OCI-M2 (cell line): ENCODE measurements around the gene ZDHHC11B.
"Not testable (repeated sequence)": the region's sequence is repeated elsewhere in the genome, so short reads cannot be mapped to it uniquely, and the experiment has no call there.

ENCODE experiments used
- DNase-seq: peaks from one replicate; lab custom pipeline; 2025; ENCODE audit not compliant: unreplicated experiment; lab: John Stamatoyannopoulos, UW

ZDHHC11B gene

GRCh38 chr5:784428-785177 lies at the start of gene ZDHHC11B:
Gene ZDHHC11B (minus strand): TSS chr5:784729. CDS start chr5:766919, 17,810 bp downstream.
- not testable (repeated sequence) for DNase-seq

- not testable (repeated sequence) for DNase-seq
Observed at GRCh38 chr5:834013-834412, 49.5 kb upstream of the ZDHHC11B start.

- DNase-seq, result not testable (repeated sequence)
Observed at GRCh38 chr5:828194-828593, 43.7 kb upstream of the ZDHHC11B start.

- not testable (repeated sequence) for DNase-seq
Observed at GRCh38 chr5:825544-825943, 41.0 kb upstream of the ZDHHC11B start.

- DNase-seq, result no peak
Observed at GRCh38 chr5:821504-821903, 37.0 kb upstream of the ZDHHC11B start.

GRCh38 chr5:820245-820644 lies 35.7 kb upstream of the ZDHHC11B start:
- no peak for DNase-seq

GRCh38 chr5:819078-819477 lies 34.5 kb upstream of the ZDHHC11B start:
- no peak for DNase-seq

- no peak for DNase-seq
Observed at GRCh38 chr5:816176-816575, 31.6 kb upstream of the ZDHHC11B start.

- no peak for DNase-seq
Observed at GRCh38 chr5:815449-815848, 30.9 kb upstream of the ZDHHC11B start.

GRCh38 chr5:813575-813974 lies 29.0 kb upstream of the ZDHHC11B start:
- not testable (repeated sequence) for DNase-seq

- DNase-seq, result not testable (repeated sequence)
Observed at GRCh38 chr5:811384-811783, 26.9 kb upstream of the ZDHHC11B start.

GRCh38 chr5:807719-808514 lies 23.4 kb upstream of the ZDHHC11B start:
- not testable (repeated sequence) for DNase-seq

GRCh38 chr5:801472-801871 lies 16.9 kb upstream of the ZDHHC11B start:
- no peak for DNase-seq

GRCh38 chr5:801055-801454 lies 16.5 kb upstream of the ZDHHC11B start:
- DNase-seq, result not testable (repeated sequence)

GRCh38 chr5:798505-799138 lies 14.1 kb upstream of the ZDHHC11B start:
- not testable (repeated sequence) for DNase-seq

GRCh38 chr5:797986-798385 lies 13.5 kb upstream of the ZDHHC11B start:
- not testable (repeated sequence) for DNase-seq

GRCh38 chr5:795873-796272 lies 11.3 kb upstream of the ZDHHC11B start:
- DNase-seq, result not testable (repeated sequence)

- not testable (repeated sequence) for DNase-seq
Observed at GRCh38 chr5:794948-795347, 10.4 kb upstream of the ZDHHC11B start.

- not testable (repeated sequence) for DNase-seq
Observed at GRCh38 chr5:788703-789102, 4.2 kb upstream of the ZDHHC11B start.

GRCh38 chr5:787857-788233 lies 3.3 kb upstream of the ZDHHC11B start:
- DNase-seq, result not testable (repeated sequence)

GRCh38 chr5:787224-787856 lies 2.8 kb upstream of the ZDHHC11B start:
- DNase-seq, result not testable (repeated sequence)
